GM19043 (cell line): ENCODE data around the gene MVB12B.

Experiments
- ATAC-seq: cut with Tn5 transposase; IDR thresholded peaks from one replicate; pipeline ENCODE4 v1.9.1; 2021; ENCODE audit warnings: low read depth; ENCODE audit not compliant: unreplicated experiment

The MVB12B gene

GRCh38 chr9:126329476-126330275 lies 3.0 kb downstream of the MVB12B start:
- no peak for ATAC-seq

DNA sequence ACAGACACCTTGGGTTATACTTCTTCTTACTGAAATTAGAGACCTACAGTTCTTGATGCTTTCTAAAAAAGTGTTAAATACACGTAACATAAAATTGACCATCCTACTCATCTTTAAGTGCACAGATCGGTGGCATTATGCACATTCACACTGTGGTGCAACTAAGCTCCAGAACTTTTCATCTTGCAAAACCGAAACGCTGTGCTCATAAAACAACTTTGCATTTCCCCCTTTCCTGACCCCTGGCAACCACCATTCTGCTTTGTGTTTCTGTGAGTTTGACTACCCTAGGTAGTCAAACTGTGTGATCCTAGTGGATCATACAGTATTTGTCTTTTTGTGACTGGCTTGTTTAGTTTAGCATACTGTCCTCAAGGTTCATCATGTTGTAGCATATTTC lies 3.9 kb downstream of the MVB12B start:
- no peak for ATAC-seq

DNA sequence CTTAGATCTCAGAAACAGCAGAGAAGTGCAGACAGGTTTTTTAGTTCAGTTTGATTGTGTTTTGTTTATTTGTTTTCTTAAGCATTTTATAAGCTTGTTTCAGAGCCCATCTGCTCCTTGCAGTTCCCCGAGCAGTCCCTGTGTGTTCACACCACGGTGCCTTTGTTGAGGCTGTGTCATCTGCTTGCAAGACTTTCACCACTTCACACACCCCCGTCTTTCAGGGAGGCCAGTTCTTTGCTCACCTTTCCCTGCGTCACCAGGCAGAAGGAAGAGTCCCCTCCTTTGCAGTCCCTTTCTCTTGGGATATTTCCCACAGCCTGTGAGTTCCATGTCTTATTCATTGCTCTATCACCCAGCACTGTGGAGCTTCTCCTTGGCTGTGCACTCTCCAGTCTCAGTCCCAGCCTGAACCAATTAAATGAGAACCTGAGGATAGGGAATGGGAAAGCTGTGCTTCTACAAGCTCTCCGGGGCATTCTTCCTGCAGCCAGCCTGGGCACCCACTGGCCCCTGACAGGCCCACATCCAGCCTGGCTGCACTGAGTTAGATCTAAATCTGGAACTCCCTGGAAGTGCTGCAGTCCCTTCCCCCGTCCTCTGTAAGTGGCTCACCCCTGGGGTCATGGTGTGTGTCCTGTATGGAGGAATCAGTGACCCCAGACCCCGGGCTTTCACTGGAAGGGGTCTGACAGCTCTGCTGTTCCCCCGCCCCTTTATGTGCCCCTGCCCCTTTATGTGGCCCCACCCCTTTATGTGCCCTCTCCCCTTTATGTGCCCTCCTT lies 5.5 kb downstream of the MVB12B start:
- ATAC-seq: no peak

DNA sequence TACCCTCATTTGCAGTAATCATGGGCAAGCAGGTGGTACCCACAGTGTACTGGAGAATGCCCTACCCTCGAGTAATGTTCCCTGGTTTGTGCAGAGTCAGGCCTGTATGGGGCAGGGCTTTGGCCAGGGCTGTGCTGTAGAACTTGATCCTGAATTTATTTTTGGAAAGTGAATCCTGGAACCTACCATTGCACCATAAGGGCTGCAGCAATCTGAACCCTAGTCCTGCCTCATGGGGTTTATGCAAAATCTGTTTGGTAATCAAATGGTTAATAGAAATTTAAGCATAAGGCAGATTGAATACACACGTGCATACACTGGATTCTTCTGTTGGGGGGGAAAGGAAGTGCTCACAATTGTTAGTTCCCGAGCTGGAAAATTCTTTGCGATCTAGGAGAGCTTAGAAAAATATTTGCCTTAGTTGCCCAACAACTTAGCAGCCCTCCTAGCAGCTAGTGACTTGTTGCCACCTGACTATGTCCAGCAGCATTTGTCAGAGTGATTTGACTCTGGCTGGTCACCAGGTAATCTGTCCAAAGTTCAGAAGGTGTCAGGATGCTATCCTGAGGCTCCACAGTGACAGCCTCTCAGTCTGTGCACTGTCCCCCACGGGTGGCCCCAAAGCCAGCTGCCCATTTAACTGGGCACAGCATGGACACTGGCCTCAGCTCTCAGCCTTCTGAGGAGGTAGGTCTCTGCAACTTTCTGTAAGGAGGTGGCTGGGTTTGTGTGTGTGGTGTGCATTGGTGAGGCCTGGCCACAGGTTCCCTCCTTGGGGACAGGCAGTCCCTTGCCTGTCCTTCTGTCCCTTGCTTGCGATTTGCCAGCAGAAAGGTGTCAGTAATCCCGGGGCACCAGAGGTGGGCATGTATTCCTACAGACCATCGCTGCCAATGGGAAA lies 8.3 kb downstream of the MVB12B start:
- ATAC-seq: no peak

GRCh38 chr9:126335837-126336735 lies 9.5 kb downstream of the MVB12B start:
- ATAC-seq: no peak

DNA sequence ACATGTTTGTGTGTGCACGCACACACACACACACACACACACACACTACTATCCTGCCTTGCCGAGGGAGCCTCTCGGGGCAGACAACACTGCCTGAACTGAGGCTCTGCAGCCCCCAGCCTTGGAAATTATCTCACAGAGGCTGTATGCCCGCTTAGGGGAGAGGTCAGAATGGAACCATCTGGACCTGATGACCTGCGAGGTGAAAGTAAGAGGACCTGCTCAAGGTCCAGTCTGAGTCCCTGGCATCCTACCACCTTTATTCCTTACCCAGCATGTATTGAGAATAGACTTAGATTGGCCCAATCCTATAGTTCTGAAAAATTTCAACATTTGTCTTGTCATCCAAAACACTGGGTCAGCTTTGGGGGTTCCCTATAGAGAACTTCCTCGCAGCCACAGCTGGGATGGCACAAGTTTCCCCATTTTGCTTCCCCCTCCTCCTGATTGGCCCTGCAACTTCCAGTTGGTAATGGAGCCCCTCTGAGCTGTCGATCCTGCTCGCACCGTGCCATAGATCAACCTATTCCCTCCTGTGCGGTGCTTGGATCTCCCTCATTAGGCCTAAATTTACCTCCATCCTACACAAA lies 10.2 kb downstream of the MVB12B start:
- no peak for ATAC-seq

DNA sequence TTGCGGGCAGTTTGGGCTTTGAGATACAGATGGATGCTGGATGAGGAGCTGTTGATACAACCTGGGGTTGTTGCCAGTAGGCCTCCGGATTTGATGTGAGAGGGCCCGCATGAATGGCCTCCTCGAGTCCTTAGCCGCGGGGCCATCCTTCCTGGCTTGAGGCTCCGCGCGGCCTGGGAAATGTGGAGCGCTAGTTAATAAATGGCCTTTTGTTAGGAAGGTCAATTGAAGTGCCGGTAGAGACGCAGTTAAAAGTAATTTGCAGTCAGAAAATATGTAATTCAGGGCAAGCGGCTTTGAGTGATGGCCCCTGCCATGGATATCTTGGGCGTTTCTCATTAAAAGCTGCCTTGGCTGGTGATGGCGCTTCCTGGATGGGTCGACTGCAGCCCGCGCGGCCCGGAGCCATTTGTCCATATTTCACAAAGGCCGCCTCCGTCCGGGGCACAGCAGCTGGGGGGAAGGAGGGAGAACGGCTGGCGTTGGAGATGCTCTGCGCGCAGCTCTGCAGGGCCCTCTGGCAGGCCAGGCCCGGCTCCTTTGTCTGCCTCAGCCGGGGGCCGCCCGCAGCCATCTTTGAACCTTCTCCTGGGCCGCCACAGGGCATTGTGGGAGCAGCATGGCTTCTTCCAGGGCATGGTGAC lies 11.2 kb downstream of the MVB12B start:
- no peak for ATAC-seq

GRCh38 chr9:126338945-126339344 lies 12.3 kb downstream of the MVB12B start:
- no peak for ATAC-seq

DNA sequence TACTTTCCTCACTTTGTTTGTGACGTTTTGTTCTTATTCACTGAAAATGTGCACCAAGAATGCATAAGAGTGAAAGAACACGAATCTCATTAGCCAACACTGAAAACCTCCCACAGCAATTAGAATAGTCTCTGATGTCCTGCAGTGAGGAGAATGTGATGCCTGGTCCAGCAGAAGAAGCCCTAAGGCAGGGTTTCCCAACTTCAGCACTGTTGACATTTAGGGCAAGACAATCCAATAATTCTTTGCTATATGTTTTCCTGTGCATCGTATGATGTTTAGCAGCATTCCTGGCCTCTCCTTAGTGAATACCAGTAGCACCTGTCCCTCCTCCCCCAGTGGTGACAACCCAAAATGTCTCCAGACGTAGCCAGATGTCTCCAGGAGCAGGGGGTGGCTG lies 14.8 kb downstream of the MVB12B start:
- no peak for ATAC-seq

GRCh38 chr9:126341902-126342301 lies 15.3 kb downstream of the MVB12B start:
- ATAC-seq: no peak

DNA sequence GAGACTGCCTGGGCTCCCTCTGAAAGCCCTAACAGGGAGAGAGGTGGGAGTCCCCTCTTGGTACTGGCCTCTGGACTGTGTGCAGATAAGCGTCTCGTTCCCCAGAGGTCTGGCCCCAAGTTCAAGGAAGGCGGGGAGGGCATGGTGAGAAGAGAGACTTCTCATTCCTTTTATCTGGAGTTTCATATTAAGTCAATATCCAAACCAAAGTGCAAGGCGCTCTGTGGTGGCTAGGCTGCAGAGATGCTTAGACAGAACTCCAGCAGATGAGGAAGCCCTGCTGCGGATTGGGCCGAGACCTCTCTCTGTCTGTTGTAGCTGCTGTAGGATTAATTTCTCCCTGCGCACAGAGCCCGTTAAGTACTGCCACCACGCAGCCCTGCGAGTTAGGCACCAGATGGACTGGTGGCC lies 16.0 kb downstream of the MVB12B start:
- ATAC-seq: no peak

GRCh38 chr9:126343271-126343700 lies 16.7 kb downstream of the MVB12B start:
- ATAC-seq: no peak

DNA sequence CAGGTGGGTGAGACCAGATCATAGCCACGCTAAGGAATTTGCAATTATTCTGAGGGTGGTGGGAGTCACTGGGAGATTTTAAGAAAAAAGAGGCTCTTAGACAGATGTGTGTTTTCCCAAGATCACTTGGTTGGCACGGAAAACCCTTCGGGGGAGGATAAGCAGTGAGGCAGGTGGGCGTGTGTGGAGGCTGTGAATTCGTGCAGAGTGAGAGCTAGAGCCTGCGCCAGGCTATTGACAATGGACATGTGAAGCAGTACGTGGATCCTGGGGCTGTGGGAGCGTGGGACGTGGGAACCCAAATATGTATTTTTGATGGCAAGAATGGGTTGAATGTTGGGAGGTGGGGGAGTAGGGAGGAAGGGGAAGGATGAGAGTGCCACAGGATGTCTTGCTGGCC lies 19.4 kb downstream of the MVB12B start:
- no peak for ATAC-seq

- ATAC-seq: no peak
These were observed 20.5 kb downstream of the MVB12B start for GRCh38 chr9:126347093-126347492.

- ATAC-seq: no peak
These were observed 21.5 kb downstream of the MVB12B start for GRCh38 chr9:126347911-126348760.

DNA sequence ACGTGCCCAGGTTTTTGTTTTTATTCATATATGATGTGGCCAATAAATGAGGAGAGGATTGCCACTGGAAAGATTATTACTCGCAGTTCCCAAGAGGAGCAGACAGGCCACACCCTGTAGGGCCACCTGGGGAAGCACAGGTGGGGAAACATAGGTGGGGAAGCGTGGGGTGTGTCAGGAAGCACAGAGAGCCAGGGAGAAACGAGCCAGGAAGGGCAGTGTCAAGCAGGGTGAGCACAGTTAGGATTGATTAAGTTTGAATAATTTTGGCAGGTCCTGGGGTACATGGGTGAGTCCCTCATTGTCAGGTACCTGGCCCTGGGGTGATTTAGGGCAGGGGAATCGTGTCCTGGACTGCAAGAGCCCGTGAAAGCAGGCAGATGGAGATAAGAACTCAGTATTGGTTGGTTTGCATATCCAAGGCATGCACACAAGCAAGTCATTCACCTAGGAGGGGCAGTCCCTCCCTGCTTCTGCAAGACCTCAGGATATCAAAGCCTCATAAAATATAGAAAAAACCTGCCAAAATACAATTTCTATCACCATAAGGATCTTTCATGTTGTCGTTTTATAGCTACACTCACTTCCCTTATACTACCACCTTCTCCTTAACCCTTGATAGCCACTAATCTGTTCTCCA lies 22.4 kb downstream of the MVB12B start:
- no peak for ATAC-seq

GRCh38 chr9:126354887-126355770 lies 28.5 kb downstream of the MVB12B start:
- no peak for ATAC-seq
